ENCODE measurements around the gene FBN2. TPM values are rescaled to one million over a fixed set of nuclear protein-coding genes. Genes with fewer than 3 reads are reported as not detected.

FBN2 gene
- total RNA-seq, 1 experiment from 2014 or later = 0.42 TPM

- no peaks in the 10 kb centered on the region for H3K9me2 ChIP-seq (ENCODE audit: insufficient read depth)
- H3K4me3 ChIP-seq (replicated peaks in 1 of 2; ENCODE audit: low read depth in 1 of 2, low read length in 2 of 2) = no peak overlapping the region
- no peaks in the 10 kb centered on the region for H3K9me3 ChIP-seq (ENCODE audit: control insufficient read depth in 1 of 2, insufficient read depth in 1 of 2, low read depth in 1 of 2, low read length in 2 of 2)
- ChIA-PET POLR2A (no interaction called here), RAD21 (ENCODE audit: low non-redundant PET in 1 of 2, low total read pairs in 2 of 2, uncharacterized antibody in 2 of 2, unreplicated experiment in 2 of 2) (no interaction called here), CTCF (no interaction called here)
- H3K27ac ChIP-seq (ENCODE audit: low read depth, low read length) = no peak overlapping the region
- ATAC-seq = peak; percentile 77
- H3K4me2 ChIP-seq (ENCODE audit: low read length) = no peak overlapping the region
- no peaks in the 10 kb centered on the region for H4K20me1 ChIP-seq (ENCODE audit: insufficient read depth)
- no peak overlapping the region for H3K9ac ChIP-seq (ENCODE audit: low read length)
- intact Hi-C loops (cut with micrococcal nuclease) = loop anchor here (10.0 kb wide), 1 partner anchor 750 kb away; no protein-coding TSS in a partner anchor
- no peaks in the 10 kb centered on the region for H3K4me1 ChIP-seq (ENCODE audit: control insufficient read depth in 1 of 2, insufficient read depth in 2 of 2, low read length in 2 of 2)
- H3K79me2 ChIP-seq (ENCODE audit: insufficient read depth, low read length) = no peaks in the 10 kb centered on the region
- TF ChIP-seq POLR2AphosphoS5 (IDR thresholded peaks at IDR 0.05; ENCODE audit: low read depth, low read length) (no peak), YY1 (IDR thresholded peaks at IDR 0.05; ENCODE audit: extremely low read depth, insufficient replicate concordance, low read depth, low read length) (no peak), FOSL1 (IDR thresholded peaks at IDR 0.05; ENCODE audit: low read depth) (no peak), POLR2A (IDR thresholded peaks at IDR 0.05; ENCODE audit: borderline replicate concordance, extremely low read depth, insufficient read depth, insufficient read length) (no peak), RAD21 (IDR thresholded peaks at IDR 0.05; ENCODE audit: low read depth) (peak; percentile 21; the same call in 1 of the 2 replicates), ELF1 (IDR thresholded peaks at IDR 0.05; ENCODE audit: borderline replicate concordance, low read depth) (no peak), CEBPB (IDR thresholded peaks at IDR 0.05; ENCODE audit: low read depth) (no peak)
- TF ChIP-seq, protein P1, sequence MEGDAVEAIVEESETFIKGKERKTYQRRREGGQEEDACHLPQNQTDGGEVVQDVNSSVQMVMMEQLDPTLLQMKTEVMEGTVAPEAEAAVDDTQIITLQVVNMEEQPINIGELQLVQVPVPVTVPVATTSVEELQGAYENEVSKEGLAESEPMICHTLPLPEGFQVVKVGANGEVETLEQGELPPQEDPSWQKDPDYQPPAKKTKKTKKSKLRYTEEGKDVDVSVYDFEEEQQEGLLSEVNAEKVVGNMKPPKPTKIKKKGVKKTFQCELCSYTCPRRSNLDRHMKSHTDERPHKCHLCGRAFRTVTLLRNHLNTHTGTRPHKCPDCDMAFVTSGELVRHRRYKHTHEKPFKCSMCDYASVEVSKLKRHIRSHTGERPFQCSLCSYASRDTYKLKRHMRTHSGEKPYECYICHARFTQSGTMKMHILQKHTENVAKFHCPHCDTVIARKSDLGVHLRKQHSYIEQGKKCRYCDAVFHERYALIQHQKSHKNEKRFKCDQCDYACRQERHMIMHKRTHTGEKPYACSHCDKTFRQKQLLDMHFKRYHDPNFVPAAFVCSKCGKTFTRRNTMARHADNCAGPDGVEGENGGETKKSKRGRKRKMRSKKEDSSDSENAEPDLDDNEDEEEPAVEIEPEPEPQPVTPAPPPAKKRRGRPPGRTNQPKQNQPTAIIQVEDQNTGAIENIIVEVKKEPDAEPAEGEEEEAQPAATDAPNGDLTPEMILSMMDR (IDR thresholded peaks at IDR 0.05 in 2 of 3, conservative IDR thresholded peaks at IDR 0.05 in 1 of 3; ENCODE audit: borderline replicate concordance in 1 of 3, insufficient read depth in 1 of 3, low read depth in 2 of 3, low read length in 2 of 3) = peak in 2 of 3 experiments; percentile 44 to 47; a peak in 3 of 6 replicates
- no peaks in the 10 kb centered on the region for H3K27me3 ChIP-seq (ENCODE audit: insufficient read depth, low read length)
- H3K36me3 ChIP-seq (ENCODE audit: control insufficient read depth in 1 of 2, insufficient read depth in 2 of 2, low read length in 2 of 2) = no peaks in the 10 kb centered on the region
- no peak overlapping the region for H2AFZ ChIP-seq (ENCODE audit: low read depth, low read length, poor library complexity, severe bottlenecking)
- DNase-seq (ENCODE audit: low read depth, low spot score) = no peak
- BruUV-seq (replicated peaks) = no TSS peak
These were observed 43.5 kb downstream of the FBN2 start for GRCh38 chr5:128494516-128494915.
